IPS DF 19.7 (cell line): ENCODE data around the gene KCTD11.
A peak's percentile ranks its signal among the peaks of the same experiment; 100 is the strongest.

ENCODE experiments used
- DNase-seq: peaks from one replicate; pipeline ENCODE4 v3.0.0-alpha.2; 2013; ENCODE audit warnings: low read depth, low spot score

The KCTD11 gene

GRCh38 chr17:7403977-7404736 lies 52.2 kb downstream of the KCTD11 start, which contains the start of gene TMEM256:
Gene TMEM256 (minus strand): TSS chr17:7404097. CDS start chr17:7404084, 13 bp downstream.
- peak; percentile 97 for DNase-seq
